ENCODE measurements around the gene SCARB1.
"Not testable (repeated sequence)": the region's sequence is repeated elsewhere in the genome, so short reads cannot be mapped to it uniquely, and the experiment has no call there.

Gene SCARB1

DNA sequence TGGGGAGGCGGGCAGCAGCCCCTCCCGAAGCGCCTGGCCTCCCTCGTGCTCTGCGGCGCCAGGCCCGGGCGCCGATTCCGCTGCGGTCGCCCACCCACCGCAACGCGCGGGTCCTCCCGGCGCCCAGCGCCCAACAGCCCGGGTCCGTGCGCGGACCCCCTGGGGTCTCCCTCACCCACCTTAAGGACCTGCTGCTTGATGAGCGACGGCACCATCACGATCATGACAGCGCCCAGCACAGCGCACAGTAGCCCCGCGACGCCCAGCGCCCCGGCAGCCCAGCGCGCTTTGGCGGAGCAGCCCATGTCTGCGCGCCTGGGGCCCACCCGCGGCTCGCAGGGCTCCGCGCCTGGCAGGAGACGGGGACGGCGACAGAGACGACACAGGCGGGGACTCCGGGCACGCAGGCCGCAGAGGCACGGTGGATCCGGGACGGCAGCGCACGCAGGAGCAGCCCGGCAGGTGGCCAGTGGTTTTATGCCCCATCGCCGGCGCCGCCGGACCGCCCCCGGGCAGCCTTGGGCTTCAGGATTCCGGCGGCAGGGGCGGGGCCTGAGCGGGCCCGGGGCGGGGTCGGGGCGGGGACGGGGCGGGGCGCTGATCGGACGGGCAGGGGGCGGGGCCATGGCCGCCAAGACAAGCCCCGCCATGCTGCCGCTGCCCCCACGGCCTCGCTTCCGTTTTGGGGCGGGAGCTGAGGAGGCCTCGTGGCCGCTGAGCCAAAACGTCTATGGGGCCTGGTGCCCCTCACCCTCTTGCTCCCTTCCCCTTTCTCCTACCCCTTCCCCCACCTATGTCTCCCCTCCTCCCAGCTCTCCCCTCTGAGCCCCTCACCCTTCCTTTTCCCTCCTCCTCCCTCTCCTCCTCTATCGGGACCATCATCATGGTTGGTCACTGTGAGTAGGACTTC, at the start of gene SCARB1:
Gene SCARB1, minus strand, starts transcription at position 449 of the 910 bp plus-strand sequence. Its CDS starts 144 bp downstream, at position 305.
- DNase-seq: peak; percentile 83 to 97 (median 94)

- DNase-seq: not testable (repeated sequence)
Observed at GRCh38 chr12:124912529-124913287, 49.0 kb upstream of the SCARB1 start.

DNA sequence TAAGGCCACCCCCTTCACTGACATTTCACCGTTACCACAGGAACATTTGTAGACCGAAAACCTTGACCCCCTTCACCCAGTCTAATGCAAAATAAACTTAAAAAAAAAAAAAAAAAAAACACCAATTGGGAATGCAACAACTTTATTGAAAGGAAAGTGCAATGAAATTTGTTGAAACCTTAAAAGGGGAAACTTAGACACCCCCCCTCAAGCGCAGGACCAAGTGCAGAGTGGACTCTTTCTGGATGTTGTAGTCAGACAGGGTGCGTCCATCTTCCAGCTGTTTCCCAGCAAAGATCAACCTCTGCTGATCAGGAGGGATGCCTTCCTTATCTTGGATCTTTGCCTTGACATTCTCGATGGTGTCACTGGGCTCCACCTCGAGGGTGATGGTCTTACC, 47.9 kb upstream of the SCARB1 start:
- peak in 1 of 3 donors; percentile 41 for DNase-seq

GRCh38 chr12:124910561-124911478, 47.2 kb upstream of the SCARB1 start:
- DNase-seq: peak in 2 of 3 donors; percentile 45 to 63

DNA sequence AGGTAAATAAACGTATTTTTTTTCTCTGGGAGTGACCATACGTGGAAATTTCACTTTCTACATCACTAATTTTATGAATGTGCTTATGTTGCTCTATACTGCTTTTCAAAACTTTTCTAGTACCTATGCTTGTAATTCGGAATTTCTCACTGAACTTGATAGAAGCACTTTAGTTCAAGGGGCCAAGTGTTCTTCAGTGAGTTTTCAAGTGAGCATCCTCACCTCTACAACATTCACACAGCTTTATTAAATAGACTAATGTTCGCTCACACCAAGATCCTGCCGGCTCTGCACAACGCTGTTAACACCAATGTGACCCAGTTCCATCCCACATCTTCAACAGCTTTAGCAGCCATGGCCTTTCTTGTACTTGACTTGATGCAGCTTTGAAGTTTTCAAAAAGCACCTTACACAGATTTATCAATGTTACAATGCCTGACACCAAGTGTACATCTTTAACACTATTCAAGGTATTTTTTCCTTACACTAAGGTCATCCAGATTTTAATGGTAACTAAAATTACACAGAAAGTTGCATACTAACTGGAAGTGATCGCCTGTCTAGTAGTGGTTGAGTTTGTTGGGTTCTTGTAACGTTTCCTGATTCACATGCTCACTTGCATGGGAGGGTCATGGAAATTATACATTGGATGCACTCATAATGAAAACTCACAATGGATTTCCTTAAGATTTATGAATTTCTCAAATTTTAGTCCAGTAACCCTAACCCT, 46.3 kb upstream of the SCARB1 start:
- DNase-seq: peak; percentile 54 to 72 (median 56)

GRCh38 chr12:124906606-124907261, 43.1 kb upstream of the SCARB1 start:
- peak; percentile 91 to 95 (median 95) for DNase-seq

DNA sequence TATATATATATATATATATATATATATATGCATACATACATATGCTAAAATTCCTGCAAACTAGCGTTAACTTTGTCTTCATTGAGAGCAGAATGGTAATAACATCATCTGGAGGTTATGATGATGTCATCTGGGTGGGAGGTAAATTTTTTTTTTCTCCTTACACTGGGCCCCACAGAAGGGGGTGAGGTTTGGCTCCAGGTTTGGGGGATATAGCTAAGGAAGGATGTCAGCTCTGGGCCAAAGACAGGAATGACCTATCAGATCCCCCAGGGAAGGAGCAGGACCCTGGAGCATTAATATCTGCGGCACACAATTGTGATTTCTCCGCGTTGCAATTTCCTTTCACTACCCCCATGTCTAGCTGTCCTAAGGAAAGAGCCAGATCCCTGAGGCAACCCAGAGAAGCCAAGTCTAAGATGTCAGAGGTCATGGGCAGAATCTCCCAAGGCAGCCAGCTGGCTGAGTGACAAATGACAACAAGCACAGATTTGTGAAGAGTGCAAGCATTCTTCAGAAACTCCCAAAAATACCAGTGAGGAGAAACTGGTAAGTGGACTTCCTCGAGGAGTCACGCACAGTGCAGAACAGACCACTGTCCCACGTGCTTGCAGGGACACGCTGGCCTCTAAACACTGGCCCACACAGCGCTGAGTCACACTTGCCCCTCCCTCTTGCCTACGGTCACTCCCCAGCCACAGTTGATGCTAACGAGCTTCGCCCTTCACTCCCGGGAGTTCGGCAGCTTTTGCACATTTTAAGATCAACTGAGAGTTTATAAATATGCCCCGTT, 40.8 kb upstream of the SCARB1 start:
- peak; percentile 96 to 99 (median 99) for DNase-seq

DNA sequence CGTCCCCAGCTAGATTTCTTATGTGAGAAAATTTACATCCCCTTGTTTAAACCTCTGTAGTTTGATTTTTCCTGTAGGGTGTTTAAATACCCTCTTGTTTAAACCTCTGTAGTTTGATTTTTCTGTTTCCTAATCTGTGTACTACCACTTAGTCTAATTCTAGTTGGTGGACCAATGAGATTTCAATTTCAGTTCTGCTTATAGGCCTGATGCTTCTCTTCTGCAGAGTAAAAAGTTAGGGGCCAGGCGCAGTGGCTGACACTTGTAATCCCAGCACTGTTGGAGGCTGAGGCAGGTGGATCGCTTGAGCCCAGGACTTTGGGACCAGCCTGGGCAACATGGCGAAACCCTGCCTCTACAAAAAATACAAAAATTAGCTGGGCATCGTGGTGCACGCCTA, 39.3 kb upstream of the SCARB1 start:
- peak in 1 of 3 donors; percentile 32 for DNase-seq

DNA sequence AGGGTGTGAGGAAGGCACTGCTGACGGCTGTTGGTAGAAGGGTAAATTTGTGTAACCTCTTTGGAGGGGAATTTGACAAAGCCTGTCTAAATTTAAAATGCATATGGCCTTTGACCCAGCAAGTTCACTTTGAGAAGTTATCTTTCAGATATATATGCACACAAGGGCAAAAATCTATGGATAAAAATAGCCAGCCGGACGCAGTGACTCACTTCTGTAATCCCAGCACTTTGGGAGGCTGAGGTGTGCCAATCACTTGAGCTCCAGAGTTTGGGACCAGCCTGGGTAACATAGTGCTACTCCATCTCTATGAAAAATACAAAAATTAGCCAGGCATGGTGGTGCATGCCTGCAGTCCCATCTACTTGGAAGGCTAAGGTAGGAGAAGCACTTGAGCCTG, 37.3 kb upstream of the SCARB1 start:
- DNase-seq: peak in 1 of 3 donors; percentile 43

GRCh38 chr12:124900345-124900795, 36.7 kb upstream of the SCARB1 start:
- DNase-seq: not testable (repeated sequence)

GRCh38 chr12:124898923-124899294, 35.2 kb upstream of the SCARB1 start:
- no peak for DNase-seq

DNA sequence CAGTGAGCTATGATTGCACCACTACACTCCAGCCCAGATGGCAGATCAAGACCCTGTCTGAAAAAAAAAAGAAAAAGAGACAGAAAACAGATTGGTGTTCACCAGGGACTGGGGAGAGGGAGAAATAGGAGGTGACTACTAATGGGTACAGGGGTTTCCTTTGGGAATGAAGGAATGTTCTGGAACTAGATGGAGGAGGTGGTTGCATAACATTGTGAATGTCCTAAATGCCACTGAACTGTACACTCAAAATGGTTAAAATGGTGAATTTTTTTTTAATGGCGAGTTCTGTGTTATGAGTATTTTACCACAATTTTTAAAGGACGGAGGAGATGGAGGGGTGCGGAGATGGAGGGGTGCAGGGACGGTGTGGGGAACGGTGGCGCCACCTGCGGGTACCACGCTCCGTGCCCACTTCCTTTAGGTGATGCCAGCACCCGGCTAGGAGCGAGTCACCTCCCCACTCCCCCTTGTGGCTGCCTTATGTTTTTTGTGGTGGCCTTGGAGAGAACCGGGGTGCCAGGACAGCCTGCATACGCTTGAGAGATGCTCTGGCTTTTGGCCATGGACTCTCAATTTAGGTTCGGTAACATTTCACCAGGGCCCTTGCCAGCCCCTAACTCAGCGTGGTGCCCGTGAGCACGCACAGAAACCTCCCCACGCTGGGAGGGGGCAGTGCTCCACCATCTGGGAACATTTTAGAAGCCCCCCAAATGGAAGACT, 34.7 kb upstream of the SCARB1 start:
- peak; percentile 60 to 73 (median 69) for DNase-seq

DNA sequence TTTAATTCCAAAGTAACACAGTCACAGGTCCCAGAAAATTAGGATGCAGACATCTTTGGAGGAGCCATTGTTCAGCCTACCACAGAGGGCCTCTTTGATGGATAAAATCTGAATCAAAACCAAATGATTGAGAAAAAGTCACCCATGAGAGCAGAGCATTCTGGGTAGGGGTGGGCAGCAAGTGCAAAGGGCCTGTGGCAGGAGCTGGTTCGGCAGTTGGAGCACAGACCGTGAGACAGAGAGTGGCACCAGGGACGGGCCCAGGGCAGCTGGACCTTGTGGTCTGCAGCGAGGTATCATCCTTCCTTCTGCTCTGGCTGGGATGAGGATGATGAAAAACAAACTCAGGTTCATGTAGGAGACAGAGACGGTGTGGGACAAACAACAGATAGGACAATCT, 32.8 kb upstream of the SCARB1 start:
- DNase-seq: no peak

DNA sequence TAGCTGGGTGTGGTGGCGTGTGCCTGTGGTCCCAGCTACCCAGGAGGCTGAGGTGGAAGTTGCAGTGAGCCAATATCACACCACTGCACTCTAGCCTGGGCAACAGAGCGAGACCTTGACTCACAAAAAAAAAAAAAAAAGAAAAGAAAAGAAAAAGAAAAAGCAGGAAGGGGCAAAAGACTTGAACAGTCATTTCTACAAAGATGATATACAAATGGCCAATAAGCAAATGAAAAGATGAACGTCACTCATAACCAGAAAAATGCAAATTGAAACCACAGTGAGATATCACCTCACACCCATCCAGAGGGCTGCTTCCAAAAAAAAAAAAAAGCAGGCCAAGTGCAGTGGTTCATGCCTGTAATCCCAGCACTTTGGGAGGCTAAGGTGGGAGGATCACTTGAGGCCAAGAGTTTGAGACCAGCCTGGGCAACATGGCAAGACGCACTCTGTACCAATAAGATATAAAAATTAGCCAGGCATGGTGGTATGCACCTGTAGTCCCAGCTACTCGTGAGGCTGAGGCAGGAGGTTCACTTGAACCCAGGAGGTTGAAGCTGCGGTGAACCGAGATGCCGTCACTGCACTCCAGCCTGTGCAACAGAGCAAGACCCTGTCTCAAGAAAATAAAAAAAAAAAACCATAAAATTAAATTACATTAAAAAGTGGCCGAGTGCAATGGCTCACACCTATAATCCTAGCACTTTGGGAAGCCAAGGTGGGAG, 30.3 kb upstream of the SCARB1 start:
- no peak for DNase-seq

DNA sequence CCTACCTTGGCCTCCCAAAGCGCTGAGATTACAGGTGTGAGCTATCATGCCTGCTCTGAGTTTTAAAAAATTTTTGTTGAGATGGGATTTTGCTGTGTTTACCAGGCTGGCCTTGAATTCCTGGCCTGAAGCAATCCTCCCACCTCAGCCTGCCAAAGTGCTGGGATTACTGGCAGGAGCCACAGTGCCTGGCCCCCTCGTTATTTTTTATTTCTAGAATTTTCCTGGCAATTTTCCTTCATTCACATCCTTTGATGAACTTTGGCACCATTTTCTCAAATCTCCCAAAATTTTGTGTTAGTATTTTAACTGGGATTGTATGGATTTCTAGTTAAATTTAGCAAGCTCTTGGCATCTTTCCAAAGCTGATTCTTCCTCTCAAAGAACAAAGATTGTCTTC, 24.6 kb upstream of the SCARB1 start:
- no peak for DNase-seq

- DNase-seq: not testable (repeated sequence)
Observed at GRCh38 chr12:124887766-124888165, 24.1 kb upstream of the SCARB1 start.

DNA sequence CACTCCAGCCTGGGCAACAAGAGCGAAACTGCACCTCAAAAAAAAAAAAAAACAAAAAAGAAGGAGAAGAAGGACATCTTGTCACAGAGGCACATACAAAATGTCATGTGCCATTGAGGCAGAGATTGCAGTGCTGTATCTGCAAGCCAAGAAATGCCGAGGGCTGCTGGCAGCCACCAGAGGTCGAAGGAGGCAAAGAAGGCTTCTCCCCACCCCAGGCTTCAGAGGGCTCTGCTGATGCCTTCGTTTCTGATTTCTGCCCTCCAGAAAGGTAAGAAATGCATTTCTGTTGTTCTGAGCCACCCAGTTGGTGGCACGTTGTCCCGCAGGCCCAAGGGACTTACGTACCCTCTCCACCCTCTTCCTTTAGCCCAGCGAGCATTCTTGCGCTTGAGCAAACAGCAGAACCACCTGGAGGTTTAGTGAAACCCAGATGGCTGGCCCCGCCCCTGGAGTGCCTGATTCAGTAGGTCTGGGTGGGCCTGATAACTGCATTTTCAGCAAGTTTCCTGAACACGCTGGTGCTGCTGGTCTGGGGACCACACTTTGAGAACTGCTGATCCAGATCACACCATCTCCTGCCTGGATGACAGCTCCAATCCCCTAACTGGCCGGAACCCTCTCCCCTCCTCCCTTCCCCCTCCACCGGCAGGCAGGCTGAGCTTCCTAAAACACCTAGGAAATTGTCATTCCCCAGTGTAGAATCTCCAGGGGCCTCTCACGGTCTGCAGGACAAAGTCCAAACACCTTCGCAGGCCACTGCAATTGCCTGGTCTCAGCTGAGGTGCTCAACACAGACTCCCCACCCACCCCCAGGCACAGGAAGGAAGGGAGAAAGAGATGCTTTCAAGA, 21.1 kb upstream of the SCARB1 start:
- no peak for DNase-seq
